GM18520 (cell line): ENCODE measurements around the gene BMPR2.
"Not testable (repeated sequence)": the region's sequence is repeated elsewhere in the genome, so short reads cannot be mapped to it uniquely, and the experiment has no call there.

Experiments used
- ATAC-seq: cut with Tn5 transposase; IDR thresholded peaks from one replicate; pipeline ENCODE4 v1.9.1; 2021; ENCODE audit not compliant: unreplicated experiment

BMPR2 gene

DNA sequence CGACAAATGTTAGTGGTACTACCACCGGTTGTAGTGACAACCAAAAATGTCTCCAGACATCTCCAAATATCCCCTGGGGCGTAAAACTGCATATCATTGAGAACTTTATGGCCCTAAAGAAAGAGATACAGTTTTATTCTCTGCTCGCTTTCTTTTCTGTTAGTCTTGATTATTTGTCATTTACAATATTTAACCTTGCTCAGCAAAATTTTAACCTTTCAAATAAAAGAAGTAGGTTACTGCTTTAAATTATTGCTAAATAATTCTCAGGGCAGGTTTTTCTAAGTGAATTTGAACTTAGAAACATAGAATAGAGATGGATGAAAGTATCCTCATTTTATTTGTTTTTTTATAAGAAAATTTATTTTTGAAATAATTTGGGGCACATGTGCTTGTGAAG lies 67.9 kb downstream of the BMPR2 start:
- no peak for ATAC-seq

DNA sequence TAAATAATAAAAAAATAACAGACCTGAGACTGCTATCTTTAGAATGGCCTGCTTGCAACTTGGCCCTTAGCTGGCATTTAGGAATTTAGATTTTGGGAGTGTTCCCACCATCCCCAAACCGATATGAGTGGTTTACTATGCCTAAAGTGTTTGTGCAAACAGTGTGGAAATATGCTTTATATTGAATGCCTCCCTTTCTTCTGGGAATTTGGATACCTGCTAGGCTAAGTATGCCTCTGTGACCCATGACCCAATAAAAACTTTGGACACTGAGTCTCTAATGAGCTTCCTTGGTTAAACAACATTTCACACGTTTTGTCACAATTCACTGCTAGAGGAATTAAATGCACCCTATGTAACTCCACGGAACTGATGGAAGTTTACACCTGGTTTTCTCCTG lies 73.2 kb downstream of the BMPR2 start:
- no peak for ATAC-seq

DNA sequence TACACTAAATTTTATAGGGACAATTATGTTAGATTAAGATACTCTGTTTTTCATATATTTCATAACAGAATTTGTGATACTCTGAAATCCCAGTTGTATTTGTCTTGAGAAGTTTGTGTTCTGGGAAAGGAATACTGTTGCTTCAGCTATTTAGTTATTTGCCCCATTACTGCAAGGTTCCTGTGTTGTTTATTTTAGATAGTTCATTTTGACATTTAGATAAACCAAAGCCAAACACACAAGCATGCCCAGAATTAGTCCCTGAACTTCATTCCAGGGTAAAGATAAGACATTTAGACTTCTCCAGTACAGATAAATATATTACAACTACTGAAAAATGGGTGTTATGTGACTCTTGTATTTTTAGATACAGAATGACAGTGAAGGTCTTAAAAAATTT lies 74.7 kb downstream of the BMPR2 start:
- ATAC-seq = no peak

DNA sequence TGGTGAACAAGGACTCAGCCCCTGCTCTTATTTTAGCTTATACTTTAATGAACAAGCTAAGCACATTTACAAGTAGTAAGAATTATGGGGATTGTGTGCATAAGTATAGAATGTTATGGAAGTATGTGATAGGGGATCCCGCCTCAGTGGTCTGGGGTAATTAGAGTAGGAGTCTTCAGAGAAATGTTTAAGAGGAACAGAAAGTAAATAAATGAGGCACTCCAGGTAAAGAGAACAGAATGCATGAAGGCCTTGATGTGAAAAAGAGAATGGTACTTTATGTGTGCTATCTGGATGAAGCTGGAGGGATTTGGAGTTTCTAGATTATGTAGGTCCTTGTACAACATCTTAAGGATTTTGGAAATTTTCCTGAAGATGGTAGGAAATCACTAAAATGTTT lies 76.6 kb downstream of the BMPR2 start:
- ATAC-seq = no peak

DNA sequence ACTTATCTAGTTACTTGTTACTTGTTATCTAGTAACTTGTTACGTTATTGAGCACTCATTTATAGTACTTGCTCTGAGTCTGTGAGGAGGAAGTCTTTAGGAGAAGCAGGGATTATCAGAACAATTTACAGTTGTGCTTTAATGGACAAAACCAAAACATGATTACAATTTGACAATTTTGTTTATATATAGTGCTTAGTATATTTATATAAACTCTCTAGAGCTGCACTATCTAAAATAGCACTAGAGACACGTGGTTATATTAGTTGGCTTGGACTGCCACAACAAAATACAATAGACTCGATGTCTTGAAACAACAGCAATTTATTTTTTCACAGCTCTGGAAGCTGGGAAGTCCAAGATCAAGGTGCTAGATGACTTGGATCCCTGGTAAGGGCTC lies 78.4 kb downstream of the BMPR2 start:
- ATAC-seq = no peak

DNA sequence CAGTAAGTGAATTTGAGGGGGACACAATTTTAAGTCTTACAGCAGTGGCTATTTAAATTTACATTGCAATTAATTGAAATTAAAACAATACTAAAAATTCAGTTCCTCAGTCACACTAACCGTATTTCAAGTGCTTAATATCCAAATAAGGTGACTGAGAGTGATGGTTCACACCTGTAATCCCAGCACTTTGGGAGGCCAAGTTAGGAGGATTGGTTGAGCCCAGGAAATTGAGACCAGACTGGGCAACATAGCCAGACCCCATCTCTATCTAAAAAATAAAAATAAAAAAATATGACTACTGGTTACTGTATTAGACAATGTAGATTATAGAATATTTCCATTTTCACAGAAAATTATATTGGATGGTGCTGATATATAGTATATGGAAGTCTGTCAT lies 79.0 kb downstream of the BMPR2 start:
- ATAC-seq = no peak

DNA sequence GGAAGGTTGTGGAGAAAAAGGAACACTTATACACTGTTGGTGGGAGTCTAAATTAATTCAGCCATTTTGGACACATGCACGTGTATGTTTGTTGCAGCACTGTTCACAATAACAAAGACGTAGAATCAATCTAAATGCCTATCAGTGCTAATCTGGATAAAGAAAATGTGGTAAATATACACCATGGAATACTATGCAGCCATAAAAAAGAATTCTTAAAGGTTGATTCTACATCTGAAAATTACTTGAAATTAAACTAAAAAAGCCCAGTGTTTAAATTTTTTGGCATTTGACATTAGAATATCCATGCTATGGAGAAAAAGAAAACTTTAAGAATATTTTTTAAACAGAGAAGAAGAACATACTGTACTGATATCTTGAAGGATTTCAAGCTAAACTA lies 84.0 kb downstream of the BMPR2 start:
- no peak for ATAC-seq

DNA sequence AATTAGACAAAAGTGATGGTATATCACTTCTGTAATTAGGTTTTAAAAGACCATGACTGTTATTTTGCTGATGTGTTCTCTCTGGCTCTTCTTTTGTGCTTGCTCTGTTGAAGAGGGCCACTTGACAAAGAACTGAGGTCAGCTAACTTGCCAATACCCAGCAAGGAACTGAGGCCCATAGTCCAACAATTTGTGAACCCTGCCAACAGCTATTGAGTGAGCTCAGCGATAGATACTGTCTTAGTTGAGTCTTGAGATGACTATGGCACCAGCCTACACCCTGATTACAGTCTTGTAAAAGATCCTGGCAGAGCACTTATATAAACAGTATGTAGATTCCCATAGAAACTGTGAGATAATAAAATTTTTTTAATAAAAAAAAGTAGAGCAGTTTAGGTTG lies 103.0 kb downstream of the BMPR2 start:
- ATAC-seq = no peak

DNA sequence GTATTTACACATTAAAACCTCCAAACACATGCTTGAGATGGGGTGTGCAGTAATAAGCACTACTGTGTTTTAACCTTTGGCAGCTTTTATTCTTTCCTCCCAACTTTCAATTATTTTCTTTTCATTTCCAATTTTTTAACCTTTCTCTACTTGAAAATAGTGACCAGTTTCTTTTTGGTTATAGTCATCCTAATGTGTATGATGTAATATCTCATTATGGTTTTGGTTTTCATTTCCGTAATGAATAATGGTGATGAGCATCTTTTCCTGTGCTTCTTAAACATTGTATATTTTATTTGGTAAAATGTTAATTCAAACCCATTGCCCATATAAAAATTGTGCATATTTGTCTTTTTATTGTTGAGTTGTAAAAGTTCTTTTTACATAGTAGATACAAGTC lies 103.5 kb downstream of the BMPR2 start:
- ATAC-seq = no peak

DNA sequence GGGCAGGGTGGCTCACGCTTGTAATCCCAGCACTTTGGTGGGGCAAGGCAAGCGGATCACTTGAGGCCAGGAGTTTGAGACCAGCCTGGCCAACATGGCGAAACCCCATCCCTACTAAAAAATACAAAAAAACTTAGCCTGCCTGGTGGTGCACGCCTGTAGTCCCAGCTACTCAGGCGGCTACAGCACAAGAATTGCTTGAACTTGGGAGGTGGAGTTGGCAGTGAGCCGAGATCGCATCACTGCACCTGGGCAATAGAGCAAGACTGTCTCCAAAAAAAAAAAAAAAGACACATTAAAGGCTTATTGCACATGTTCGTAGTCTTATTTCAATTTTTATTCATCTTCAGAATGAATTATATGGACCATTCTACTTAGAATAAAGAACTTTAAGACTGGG lies 110.2 kb downstream of the BMPR2 start:
- ATAC-seq = no peak

DNA sequence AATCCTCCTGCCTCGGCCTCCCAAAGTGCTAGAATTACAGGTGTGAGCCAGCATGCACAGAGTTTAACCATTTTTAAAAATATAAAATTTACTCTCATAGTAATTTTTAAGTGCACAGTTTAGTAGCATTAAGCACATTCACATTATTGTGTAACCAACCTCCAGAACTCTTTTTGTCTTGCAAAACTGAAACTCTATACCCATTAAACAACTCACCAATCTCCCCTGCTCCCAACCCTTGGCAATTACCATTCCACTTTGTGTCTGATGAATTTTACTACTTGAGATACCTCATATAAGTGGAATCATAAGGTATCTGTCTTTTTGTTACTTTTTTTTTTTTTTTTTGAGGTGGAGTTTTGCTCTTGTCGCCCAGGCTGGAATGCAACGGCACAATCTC lies 112.5 kb downstream of the BMPR2 start:
- ATAC-seq = no peak

DNA sequence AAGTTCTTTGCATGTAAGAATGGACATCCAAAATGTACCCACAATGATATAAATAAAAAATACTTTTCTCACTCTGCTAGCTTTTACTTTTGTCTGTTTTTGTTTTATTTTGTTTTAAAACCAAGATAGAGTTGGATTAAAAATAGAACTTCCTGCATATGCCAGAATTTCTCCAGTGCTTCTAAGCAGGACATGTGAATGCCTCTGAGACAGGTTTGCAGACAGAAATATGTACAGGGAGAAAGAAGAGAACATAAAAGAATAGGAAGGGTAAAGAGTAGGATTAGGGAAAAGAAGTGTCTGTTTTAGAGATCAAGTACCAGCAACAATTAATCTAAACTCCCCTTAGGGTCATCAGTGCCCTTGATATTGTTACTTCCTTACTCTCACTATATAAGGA lies 114.4 kb downstream of the BMPR2 start:
- no peak for ATAC-seq

DNA sequence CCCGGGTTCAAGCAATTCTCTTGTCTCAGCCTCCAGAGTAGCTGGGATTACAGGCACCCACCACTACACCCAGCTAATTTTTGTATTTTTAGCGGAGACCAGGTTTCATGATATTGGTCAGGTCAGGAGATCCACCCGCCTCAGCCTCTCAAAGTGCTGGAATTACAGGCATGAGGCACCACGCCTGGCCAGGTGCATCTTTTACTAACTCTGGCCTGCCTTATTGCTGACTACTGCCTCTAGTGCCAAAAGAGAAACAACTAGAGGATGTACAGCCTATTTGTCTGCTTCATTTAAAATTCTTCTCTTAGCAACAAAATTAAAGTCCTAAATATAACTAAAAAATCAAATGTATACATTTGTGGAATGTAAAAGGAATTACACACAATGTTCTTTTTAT lies 115.4 kb downstream of the BMPR2 start:
- ATAC-seq = no peak

DNA sequence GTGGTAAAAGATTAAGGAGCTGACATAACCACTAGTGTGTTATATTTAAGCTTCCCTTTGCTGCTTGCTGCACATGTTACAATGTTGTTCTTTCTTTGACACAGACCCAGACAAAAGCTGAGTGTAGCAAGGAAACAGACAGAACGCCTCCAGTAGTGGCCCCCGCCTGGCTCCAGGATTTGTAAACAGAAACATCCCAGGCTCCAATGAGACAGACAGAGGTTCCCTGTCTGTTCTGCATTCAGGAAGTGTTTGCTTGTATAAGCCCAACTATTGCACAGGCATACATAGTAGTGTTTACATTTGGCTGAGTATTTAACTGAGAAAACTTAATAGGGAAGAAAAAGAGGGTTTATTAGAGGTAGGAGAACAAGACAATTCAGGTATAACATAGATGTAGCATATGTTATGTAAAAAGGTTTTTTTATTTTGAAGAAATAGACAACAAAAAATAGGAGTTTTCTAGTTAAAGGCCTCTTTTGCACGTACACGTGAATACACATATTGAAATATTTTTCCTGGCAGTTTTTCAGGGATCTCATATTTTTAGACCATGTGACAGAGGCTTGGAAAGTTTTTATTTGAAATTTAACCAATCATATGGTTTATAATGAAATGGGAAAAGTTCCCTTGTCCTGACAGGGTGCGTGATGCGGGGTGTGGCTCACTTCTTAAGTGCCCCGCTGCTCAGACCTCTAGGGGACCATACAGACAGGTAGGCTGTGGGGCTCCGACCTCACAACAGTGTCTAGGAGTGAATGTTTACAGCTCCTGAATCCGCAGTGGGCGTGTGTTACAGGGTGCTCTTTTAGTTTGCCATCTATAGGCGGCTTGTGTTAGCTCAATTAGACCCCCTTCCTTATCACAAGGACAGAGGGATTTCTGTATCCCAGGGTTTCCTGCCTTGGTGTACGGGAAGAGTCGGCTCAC lies 118.4 kb downstream of the BMPR2 start:
- no peak for ATAC-seq

DNA sequence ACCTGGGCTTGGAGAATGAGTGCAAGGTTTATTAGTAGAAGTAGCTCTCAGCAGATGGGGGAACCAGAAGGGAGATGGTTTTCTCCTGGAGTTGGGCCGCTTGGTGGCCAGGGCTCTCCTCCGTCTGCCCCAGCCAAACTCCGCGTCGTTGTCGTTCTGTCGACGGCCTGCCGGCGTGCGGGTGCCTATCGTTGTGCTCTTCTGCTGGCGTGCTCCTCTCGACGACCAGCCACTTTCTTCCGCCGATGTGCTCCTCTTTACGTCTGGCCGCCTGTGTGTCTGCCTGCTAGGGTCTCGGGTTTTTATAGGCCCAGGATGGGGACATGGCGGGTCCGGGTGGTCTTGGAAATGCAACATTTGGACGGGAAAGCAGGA lies 119.1 kb downstream of the BMPR2 start:
- no peak for ATAC-seq

DNA sequence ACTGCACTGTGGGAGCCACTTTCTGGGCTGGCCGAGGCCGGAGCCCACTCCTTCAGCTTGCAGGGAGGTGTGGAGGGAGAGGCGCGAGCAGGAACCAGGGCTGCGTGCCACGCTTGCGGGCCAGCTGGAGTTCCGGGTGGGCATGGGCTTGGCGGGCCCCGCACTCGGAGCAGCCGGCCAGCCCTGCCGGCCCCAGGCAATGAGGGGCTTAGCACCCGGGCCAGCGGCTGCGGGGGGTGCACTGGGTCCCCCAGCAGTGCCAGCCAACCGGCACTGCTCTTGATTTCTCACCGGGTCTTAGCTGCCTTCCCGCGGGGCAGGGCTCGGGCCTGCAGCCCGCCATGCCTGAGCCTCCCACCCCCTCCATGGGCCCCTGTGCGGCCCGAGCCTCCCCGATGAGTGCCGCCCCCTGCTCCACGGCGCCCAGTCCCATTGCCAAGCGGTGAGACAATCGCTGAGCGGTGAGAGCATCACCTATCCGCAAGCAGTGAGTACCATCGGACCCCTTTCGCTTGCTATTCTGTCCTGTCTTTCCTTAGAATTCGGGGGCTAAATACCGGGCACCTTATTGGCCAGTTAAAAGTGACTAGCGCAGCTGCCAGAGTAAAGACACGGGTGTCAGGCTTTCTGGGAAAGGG lies 120.8 kb downstream of the BMPR2 start:
- not testable (repeated sequence) for ATAC-seq

DNA sequence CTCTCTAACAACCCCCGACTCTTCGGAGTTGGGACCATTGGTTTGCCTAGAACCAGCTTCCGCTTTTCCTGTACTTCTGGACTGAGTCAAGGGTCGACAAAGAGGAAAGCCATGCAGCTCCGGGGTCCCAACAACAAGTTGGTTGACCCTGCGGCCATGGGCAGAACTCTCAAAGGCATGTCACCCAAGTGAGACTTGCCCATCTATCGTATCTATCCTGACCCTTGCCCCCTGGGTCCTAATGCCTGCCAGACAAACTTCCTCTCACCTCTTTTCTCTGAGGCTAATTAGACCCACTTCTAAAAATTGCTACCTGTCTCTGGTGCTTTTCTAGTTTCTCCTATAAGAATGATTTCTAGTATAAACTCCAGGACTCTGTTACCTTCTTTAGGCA lies 121.3 kb downstream of the BMPR2 start:
- not testable (repeated sequence) for ATAC-seq

DNA sequence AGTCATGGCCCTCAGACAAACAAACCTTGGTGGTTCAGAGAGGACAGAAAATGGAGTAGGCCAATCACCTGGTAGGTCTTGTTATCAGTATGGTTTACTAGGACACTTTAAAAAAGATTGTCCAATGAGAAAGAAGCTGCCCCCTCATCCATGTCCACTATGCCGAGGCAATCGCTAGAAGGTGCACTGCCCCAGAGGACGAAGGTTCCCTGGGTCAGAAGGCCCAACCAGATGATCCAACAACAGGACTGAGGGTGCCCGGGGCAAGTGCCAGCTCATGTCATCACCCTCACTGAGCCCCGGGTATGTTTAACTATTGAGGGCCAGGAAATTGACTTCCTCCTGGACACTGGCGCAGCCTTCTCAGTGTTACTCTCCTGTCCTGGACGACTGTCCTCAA lies 123.7 kb downstream of the BMPR2 start:
- not testable (repeated sequence) for ATAC-seq

DNA sequence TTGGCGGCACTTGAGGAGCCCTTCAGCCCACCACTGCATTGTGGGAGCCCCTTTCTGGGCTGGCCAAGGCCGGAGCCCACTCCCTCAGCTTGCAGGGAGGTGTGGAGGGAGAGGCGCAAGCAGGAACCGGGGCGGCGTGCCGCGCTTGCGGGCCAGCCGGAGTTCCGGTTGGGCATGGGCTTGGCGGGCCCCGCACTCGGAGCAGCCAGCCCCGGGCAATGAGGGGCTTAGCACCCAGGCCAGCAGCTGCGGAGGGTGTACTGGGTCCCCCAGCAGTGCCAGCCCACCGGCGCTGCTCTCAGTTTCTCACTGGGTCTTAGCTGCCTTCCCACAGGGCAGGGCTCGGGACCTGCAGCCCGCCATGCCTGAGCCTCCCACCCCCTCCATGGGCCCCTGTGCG lies 127.1 kb downstream of the BMPR2 start:
- not testable (repeated sequence) for ATAC-seq

DNA sequence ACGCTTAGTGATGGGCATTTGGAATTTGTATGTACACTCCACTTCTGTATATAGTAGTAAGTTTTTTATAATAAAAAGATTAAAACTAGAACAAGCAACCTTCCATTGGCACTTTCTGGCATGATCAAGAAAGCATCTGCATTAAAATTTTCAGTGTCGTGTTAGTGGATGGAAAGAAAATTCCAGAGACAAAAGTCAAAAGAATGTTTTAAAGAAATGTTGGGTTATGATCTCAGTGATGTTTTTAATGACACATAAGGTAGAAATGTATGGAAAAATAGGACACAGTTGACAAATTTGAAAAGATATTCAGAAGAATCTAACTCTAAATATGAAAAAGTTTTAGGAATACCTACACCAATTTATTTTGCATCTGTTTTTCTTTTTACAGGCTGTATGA lies 132.6 kb downstream of the BMPR2 start:
- ATAC-seq = no peak

DNA sequence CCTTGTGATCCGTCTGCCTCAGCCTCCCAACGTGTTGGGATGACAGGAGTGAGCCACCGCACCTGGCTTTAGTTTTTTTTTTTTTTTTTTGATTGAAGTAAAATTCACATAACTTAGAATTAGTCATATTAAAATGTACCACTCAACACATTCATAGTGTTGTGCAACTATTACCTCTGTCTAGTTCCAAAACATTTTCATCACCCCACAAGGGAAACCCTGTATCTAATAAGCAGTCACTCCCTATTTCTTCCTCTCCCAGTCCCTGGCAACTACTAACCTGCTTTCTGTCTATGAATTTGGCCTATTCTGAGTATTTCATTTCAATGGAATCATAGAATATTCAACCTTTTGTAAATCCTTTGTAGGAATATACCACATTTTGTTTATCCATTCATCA lies 134.8 kb downstream of the BMPR2 start:
- ATAC-seq = no peak

DNA sequence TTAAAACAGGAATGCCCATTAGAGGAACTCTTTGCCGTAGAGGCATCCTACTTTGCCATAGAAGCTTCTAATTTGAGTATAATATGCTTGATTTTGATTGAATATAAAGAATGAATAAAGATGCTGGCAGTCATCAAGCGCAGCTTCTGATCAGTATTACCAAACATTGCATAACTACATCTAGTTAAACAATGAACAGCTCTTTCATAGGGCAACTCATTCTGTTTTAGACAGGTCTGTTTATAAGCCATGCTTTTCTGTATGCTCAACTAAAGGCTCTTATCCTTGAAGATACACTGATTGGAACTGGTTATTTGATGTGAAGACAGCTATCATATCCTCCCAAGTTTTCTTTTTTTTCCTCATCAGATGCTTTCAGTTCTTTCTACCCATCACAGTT lies 136.0 kb downstream of the BMPR2 start:
- no peak for ATAC-seq

DNA sequence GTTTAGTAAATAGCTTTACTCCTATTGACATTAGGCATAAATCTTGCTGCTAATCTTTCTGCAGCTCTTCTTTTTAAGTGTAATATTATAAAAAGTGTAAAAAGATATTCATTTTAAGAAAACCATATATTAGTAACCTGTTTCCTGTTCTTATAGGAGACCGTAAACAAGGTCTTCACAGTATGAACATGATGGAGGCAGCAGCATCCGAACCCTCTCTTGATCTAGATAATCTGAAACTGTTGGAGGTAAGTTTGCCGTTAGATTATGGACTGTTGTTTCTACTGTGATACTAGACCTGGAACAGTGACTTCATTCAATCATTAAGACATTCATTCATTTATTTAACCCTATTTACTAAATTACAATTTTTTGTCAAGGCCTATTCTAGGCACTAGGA lies 138.6 kb downstream of the BMPR2 start:
- no peak for ATAC-seq
